ENCODE data around the gene ATP9A. TPM values are rescaled to one million over a fixed set of nuclear protein-coding genes. Genes with fewer than 3 reads are reported as not detected.

The ATP9A gene
- total and polyA plus RNA-seq, 2 of the 4 experiments (the other 2 are of a cell fraction): 10.6 to 22.4 TPM

- TF ChIP-seq CTCF (conservative IDR thresholded peaks at IDR 0.05; ENCODE audit: low read depth, low read length) (no peak), MAZ (IDR thresholded peaks at IDR 0.05; ENCODE audit: borderline replicate concordance, low read depth, low read length) (no peak), BHLHE40 (IDR thresholded peaks at IDR 0.05; ENCODE audit: low read depth, low read length) (no peak), POLR2A (IDR thresholded peaks at IDR 0.05; ENCODE audit: low read depth, low read length) (no peak), MXI1 (IDR thresholded peaks at IDR 0.05; ENCODE audit: borderline replicate concordance, low read depth, low read length) (no peak)
Measured at GRCh38 chr20:51692806-51693400, 75.3 kb downstream of the ATP9A start (continued).
